DND-41 (cell line): ENCODE results near the gene PDLIM1.
"Not testable (repeated sequence)": the region's sequence is repeated elsewhere in the genome, so short reads cannot be mapped to it uniquely, and the experiment has no call there.

Source experiments
- ATAC-seq: fragments of 200-7000 bp; cut with Tn5 transposase; 3 replicates; pipeline ENCODE4 v1.9.1; 2021; ENCODE audit warnings: low read depth; ENCODE audit not compliant: insufficient read depth
- DNase-seq: peaks from one replicate; pipeline ENCODE4 v3.0.0-alpha.2; 2020
- H2AFZ ChIP-seq: 2 replicates; pipeline ENCODE4 v1.6.0; 2012; ENCODE audit warnings: low read depth, low read length
- H3K27ac ChIP-seq: 2 replicates; pipeline ENCODE4 v1.5.1; 2012; ENCODE audit warnings: low read length, inconsistent platforms
- H3K27me3 ChIP-seq: fragments of 200-600 bp; sonication (generic); 2 replicates; pipeline ENCODE4 v1.6.0; 2012; ENCODE audit warnings: low read length, mild to moderate bottlenecking, inconsistent platforms; ENCODE audit not compliant: insufficient read depth, poor library complexity
- H3K36me3 ChIP-seq: 2 replicates; pipeline ENCODE4 v1.5.1; 2012; ENCODE audit warnings: low read length, inconsistent platforms; ENCODE audit not compliant: insufficient read depth
- H3K4me1 ChIP-seq: 2 replicates; pipeline ENCODE4 v1.5.1; 2012; ENCODE audit warnings: mild to moderate bottlenecking, low read length; ENCODE audit not compliant: insufficient read depth
- H3K4me2 ChIP-seq: 2 replicates; pipeline ENCODE4 v1.6.0; 2012; ENCODE audit warnings: mild to moderate bottlenecking, moderate library complexity, low read length, inconsistent platforms; ENCODE audit not compliant: insufficient read depth
- H3K4me3 ChIP-seq, 2 experiments: fragments of 200-600 bp in 1 of 2; shearing (Covaris generic) in 1 of 2; 2 replicates each; pipeline ENCODE4 v1.5.1; 2012 to 2016; ENCODE audit warnings: inconsistent platforms in 2 of 2, low read length in 2 of 2, mild to moderate bottlenecking in 2 of 2, low read depth in 1 of 2, moderate library complexity in 1 of 2
- H3K79me2 ChIP-seq: 2 replicates; pipeline ENCODE4 v1.6.0; 2012; ENCODE audit warnings: low read length, inconsistent platforms; ENCODE audit not compliant: insufficient read depth
- H3K9ac ChIP-seq: 2 replicates; pipeline ENCODE4 v1.6.0; 2012; ENCODE audit warnings: low read depth, mild to moderate bottlenecking, inconsistent platforms, low read length, moderate library complexity
- H3K9me3 ChIP-seq: 2 replicates; pipeline ENCODE4 v1.5.1; 2012; ENCODE audit warnings: low read length, moderate library complexity, mild to moderate bottlenecking, inconsistent platforms; ENCODE audit not compliant: insufficient read depth, severe bottlenecking
- H4K20me1 ChIP-seq: 2 replicates; pipeline ENCODE4 v1.6.0; 2012; ENCODE audit warnings: low read length; ENCODE audit not compliant: insufficient read depth
- CTCF ChIP-seq: IDR thresholded peaks from 2 replicates; pipeline ENCODE4 v1.5.1; 2012; ENCODE audit warnings: borderline replicate concordance, low read length, moderate library complexity, mild to moderate bottlenecking; ENCODE audit not compliant: poor library complexity, severe bottlenecking; ENCODE audit errors: extremely low read depth
- EZH2 ChIP-seq: IDR thresholded peaks from 3 replicates; pipeline ENCODE4 v1.6.1; 2012; ENCODE audit warnings: borderline replicate concordance, low read depth, mild to moderate bottlenecking, moderate library complexity, low read length, inconsistent platforms; ENCODE audit not compliant: severe bottlenecking

PDLIM1 gene

GRCh38 chr10:95242581-95243317, 48.1 kb downstream of the PDLIM1 start:
- no peaks in the 10 kb centered on the region for H3K4me1 ChIP-seq
- H3K4me3 ChIP-seq, result no peak overlapping the region
- no peaks in the 10 kb centered on the region for H3K27me3 ChIP-seq
- no peak overlapping the region for H3K27ac ChIP-seq
- no peak overlapping the region for H3K4me2 ChIP-seq
- no peak overlapping the region for H3K9ac ChIP-seq
- no peak overlapping the region for H2AFZ ChIP-seq
- no peaks in the 10 kb centered on the region for H3K9me3 ChIP-seq
- DNase-seq (peak; percentile 19), ATAC-seq (peak; percentile 55; the same call in 2 of the 3 replicates)
- H3K79me2 ChIP-seq, result no peaks in the 10 kb centered on the region
- H3K36me3 ChIP-seq, result no peaks in the 10 kb centered on the region
- TF ChIP-seq EZH2 (no peak), CTCF (peak; percentile 63)
- H4K20me1 ChIP-seq, result no peaks in the 10 kb centered on the region

GRCh38 chr10:95241533-95241932, 49.3 kb downstream of the PDLIM1 start:
- TF ChIP-seq CTCF (no peak), EZH2 (no peak)
- DNase-seq, result no peak
- H3K4me2 ChIP-seq, result no peak overlapping the region
- ATAC-seq, result no peak
- H3K4me1 ChIP-seq, result no peaks in the 10 kb centered on the region
- H4K20me1 ChIP-seq, result no peaks in the 10 kb centered on the region
- no peaks in the 10 kb centered on the region for H3K27me3 ChIP-seq
- no peak overlapping the region for H2AFZ ChIP-seq
- no peaks in the 10 kb centered on the region for H3K36me3 ChIP-seq
- H3K9me3 ChIP-seq, result no peaks in the 10 kb centered on the region
- H3K27ac ChIP-seq, result no peak overlapping the region
- no peak overlapping the region for H3K9ac ChIP-seq
- H3K79me2 ChIP-seq, result no peaks in the 10 kb centered on the region
- no peak overlapping the region for H3K4me3 ChIP-seq

GRCh38 chr10:95240811-95241210, 50.0 kb downstream of the PDLIM1 start:
- no peaks in the 10 kb centered on the region for H3K4me1 ChIP-seq
- no peaks in the 10 kb centered on the region for H3K27me3 ChIP-seq
- no peak overlapping the region for H2AFZ ChIP-seq
- H3K4me2 ChIP-seq, result no peak overlapping the region
- H3K36me3 ChIP-seq, result no peaks in the 10 kb centered on the region
- H4K20me1 ChIP-seq, result no peaks in the 10 kb centered on the region
- H3K9ac ChIP-seq, result no peak overlapping the region
- no peak overlapping the region for H3K4me3 ChIP-seq
- TF ChIP-seq EZH2 (no peak), CTCF (no peak)
- H3K27ac ChIP-seq, result no peak overlapping the region
- H3K9me3 ChIP-seq, result no peaks in the 10 kb centered on the region
- no peak for DNase-seq
- no peak for ATAC-seq
- H3K79me2 ChIP-seq, result no peaks in the 10 kb centered on the region

GRCh38 chr10:95240096-95240495, 50.7 kb downstream of the PDLIM1 start:
- not testable (repeated sequence) for H3K4me1 ChIP-seq, H3K27me3 ChIP-seq, H3K36me3 ChIP-seq, H3K79me2 ChIP-seq, H3K27ac ChIP-seq, H3K4me2 ChIP-seq, ATAC-seq, DNase-seq, H4K20me1 ChIP-seq, H2AFZ ChIP-seq, H3K9ac ChIP-seq, H3K4me3 ChIP-seq, H3K9me3 ChIP-seq
